Activated T-helper 2 cell treated with anti-CD3 and anti-CD28 coated beads, Interferon-gamma antibody, Interleukin-2, Interleukin-4, amounts not matched to agents 10 μg/mL and 5 μg/mL and 100 μg/mL, durations not matched to agents 14 hours and 24 hours and 36 hours (primary cell): ENCODE measurements around the gene ATN1. TPM values are rescaled to one million over a fixed set of nuclear protein-coding genes. Genes with fewer than 3 reads are reported as not detected.
"Not testable (repeated sequence)": the region's sequence is repeated elsewhere in the genome, so short reads cannot be mapped to it uniquely, and the experiment has no call there.

Source experiments
- DNase-seq: peaks from one replicate; pipeline ENCODE4 v3.0.0; 2021; ENCODE audit warnings: low spot score
- H3K27ac Mint-ChIP-seq: one replicate; pipeline ENCODE4 v1.8.0; 2021; ENCODE audit warnings: mixed read lengths
- H3K27me3 Mint-ChIP-seq: one replicate; pipeline ENCODE4 v1.8.0; 2021; ENCODE audit warnings: low read depth, mixed read lengths
- H3K36me3 Mint-ChIP-seq: one replicate; pipeline ENCODE4 v1.8.0; 2021; ENCODE audit warnings: low read depth, mixed read lengths
- H3K4me1 Mint-ChIP-seq: one replicate; pipeline ENCODE4 v1.8.0; 2021; ENCODE audit warnings: low read depth, mixed read lengths
- H3K4me3 Mint-ChIP-seq: one replicate; pipeline ENCODE4 v1.8.0; 2021; ENCODE audit warnings: low read depth, mild to moderate bottlenecking, moderate library complexity, mixed read lengths
- H3K9me3 Mint-ChIP-seq: one replicate; pipeline ENCODE4 v1.8.0; 2021; ENCODE audit warnings: mixed read lengths
- intact Hi-C: fragments of 100-400 bp; cut with micrococcal nuclease; formaldehyde crosslinking; loops from one replicate; pipeline ENCODE4 v1.15.1; 2023
- total RNA-seq: library from RNA; stranded (reverse); gene quantifications from 2 replicates; pipeline ENCODE4 v1.2.3, GENCODE V29; 2022

ATN1 gene
- total RNA-seq, 1 donor from 2014 or later = 70.5 TPM

DNA sequence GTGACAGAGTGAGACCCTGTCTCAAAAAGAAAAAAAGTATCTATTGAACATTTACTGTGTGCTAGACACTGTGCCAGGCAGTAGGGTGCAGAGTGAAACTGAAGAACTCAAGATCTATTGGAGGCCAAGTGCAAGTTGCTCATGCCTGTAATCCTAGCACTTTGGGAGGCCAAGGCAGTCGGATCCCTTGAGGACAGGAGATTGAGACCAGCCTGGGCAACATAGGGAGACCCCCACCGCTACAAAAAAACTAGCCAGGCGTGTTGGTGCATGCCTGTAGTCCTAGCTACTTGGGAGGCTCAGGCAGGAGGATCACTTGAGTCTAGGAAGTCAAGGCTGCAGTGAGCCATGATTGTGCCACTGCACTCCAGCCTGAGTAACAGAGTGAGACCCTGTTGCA, 35.1 kb upstream of the ATN1 start:
- not testable (repeated sequence) for DNase-seq, H3K4me3 Mint-ChIP-seq, H3K9me3 Mint-ChIP-seq, H3K27ac Mint-ChIP-seq, H3K27me3 Mint-ChIP-seq
- intact Hi-C loops = loop anchor here (5.0 kb wide), 1 partner anchor 105 kb away; the partner anchor contains the start of gene CD4
- Mint-ChIP-seq H3K36me3 (peaks cover 12% of the 10 kb centered on the region), H3K4me1 (peaks cover 13% of the 10 kb centered on the region)

DNA sequence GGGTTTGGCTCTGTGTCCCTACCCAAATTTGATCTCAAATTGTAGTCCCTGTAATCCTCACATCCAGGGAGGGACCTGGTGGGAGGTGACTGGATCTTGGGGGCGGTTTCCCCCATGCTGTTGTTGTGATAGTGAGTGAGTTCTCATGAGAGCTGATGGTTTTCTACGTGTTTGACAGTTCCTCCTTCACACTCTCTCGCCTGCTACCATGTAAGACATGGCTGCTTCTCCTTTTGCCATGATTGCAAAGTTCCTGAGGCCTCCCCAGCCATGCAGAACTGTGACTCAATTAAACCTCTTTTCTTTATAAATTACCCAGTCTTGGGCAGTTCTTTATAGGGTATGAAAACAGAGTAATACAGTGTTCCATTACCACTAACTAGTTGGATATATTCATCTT, 33.4 kb upstream of the ATN1 start:
- no peaks in the 10 kb centered on the region for H3K27me3 Mint-ChIP-seq
- intact Hi-C loops = loop anchor here (5.0 kb wide), 1 partner anchor 107 kb away; the partner anchor contains the start of gene CD4
- H3K27ac Mint-ChIP-seq = no peak overlapping the region

DNA sequence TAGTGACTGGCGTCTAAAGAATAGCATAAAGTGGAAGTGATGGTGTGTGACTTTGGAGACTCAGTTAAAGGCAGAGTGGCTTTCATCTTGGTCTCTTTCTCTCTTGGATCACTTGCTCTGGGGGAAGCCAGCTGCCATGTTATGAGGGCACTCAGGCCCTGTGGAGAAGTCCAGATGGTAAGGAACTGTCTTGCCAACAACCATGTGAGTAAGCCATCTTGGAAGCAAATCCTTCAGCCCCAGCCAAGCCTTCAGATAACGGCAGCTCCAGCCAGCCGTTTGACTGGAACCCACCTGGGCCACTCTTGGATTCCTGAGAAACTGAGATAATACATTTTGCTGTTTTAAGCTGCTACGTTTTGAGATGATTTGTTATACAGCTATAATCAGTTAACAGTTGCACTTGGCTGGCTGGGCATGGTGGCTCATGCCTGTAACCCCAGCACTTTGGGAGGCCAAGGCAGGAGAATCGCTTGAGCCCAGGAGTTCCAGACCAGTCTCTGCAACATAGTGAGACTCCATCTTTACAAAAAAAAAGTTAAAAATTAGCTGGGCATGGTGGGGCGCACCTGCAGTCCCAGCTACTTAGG, 30.8 kb upstream of the ATN1 start:
- no peaks in the 10 kb centered on the region for H3K9me3 Mint-ChIP-seq
- no peak for DNase-seq
- no peaks in the 10 kb centered on the region for H3K27me3 Mint-ChIP-seq
- H3K27ac Mint-ChIP-seq = no peak overlapping the region
- H3K4me3 Mint-ChIP-seq = no peak overlapping the region
- H3K36me3 Mint-ChIP-seq = no peaks in the 10 kb centered on the region
- peaks cover 8% of the 10 kb centered on the region for H3K4me1 Mint-ChIP-seq
- intact Hi-C loops = no loop called here

More for the DNA sequence above, 33.4 kb upstream of the ATN1 start:
- Mint-ChIP-seq H3K9me3 (no peaks in the 10 kb centered on the region), H3K4me3 (no peak overlapping the region), H3K4me1 (peaks cover 13% of the 10 kb centered on the region), H3K36me3 (peaks cover 5% of the 10 kb centered on the region)
- no peak for DNase-seq

DNA sequence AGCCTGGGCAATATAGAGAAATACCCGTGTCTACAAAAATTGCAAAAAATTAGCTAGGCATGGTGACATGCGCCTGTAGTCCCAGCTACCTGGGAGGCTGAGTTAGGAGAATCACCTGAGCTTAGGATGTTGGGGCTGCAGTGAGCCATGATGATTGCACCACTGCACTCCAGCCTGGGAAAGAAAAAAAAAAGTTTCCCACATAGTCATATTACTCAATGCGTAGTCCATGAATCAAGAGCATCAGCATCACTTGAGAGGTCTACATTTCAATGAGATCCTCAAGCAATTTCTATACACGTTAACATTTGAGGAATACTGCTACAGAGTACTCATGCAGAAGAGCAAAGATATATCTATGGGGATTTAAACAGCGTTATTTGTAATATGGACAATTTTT, 28.3 kb upstream of the ATN1 start:
- no peak overlapping the region for H3K27ac Mint-ChIP-seq
- H3K27me3 Mint-ChIP-seq = no peaks in the 10 kb centered on the region

DNA sequence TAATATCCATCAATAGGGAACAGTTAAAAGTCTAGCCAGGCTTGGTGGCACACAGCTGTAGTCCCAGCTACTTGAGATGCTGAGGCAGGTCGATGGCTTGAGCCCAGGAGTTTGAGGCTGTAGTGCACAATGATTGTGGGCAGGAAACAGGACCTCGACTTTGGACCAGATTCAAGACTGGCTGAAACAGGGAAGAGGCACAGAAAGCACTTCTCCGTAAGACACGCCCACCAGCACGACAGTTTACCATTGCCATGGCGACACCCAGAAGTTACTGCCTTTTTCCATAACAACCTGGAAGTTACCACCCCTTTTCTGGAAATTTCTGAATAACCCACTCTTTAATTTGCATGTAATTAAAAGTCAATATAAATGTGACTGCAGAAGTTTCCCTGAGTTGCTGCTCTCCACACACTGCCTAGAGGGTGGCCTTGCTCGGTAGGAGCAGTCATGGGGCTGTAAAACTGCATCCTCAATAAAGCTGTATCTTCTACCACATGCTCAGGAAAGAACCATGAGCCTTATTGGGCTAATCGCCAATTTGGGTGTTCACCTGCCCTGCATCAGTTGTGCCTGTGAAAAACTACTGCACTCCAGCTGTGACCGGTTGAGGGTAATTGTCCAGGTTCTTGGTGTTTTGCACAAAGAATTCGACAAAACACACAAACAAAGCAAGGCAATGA, 27.8 kb upstream of the ATN1 start:
- no peak overlapping the region for H3K4me3 Mint-ChIP-seq
- H3K27ac Mint-ChIP-seq = no peak overlapping the region
- H3K36me3 Mint-ChIP-seq = no peaks in the 10 kb centered on the region
- intact Hi-C loops = no loop called here
- DNase-seq = no peak
- H3K27me3 Mint-ChIP-seq = no peaks in the 10 kb centered on the region
- H3K9me3 Mint-ChIP-seq = no peaks in the 10 kb centered on the region
- H3K4me1 Mint-ChIP-seq = peaks cover 6% of the 10 kb centered on the region

More for the DNA sequence above, 28.3 kb upstream of the ATN1 start:
- Mint-ChIP-seq H3K9me3 (no peaks in the 10 kb centered on the region), H3K4me1 (peaks cover 6% of the 10 kb centered on the region), H3K4me3 (no peak overlapping the region), H3K36me3 (no peaks in the 10 kb centered on the region)
- DNase-seq = no peak
- intact Hi-C loops = no loop called here

DNA sequence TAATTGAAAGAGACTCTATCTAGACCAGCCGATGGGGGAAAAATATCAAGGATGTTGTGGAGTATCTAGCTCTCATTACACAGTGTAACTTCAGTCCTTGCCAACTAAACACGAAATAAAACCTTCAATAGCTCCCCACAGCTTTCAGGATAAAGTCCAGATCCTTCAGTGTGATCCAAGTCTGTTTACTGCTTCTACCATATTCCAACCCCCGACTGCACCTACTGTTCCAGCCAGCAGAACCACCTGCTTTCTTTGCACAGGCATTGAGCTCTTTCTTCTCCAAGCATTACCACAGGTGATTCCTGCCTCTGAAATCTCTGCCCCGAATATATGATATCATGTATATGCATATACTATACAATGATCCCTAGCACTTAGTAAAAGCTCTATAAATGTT, 25.3 kb upstream of the ATN1 start:
- no peak overlapping the region for H3K4me3 Mint-ChIP-seq
- H3K36me3 Mint-ChIP-seq = no peaks in the 10 kb centered on the region
- no peaks in the 10 kb centered on the region for H3K27me3 Mint-ChIP-seq
- intact Hi-C loops = no loop called here
- H3K4me1 Mint-ChIP-seq = peaks cover 6% of the 10 kb centered on the region
- H3K9me3 Mint-ChIP-seq = no peaks in the 10 kb centered on the region
- H3K27ac Mint-ChIP-seq = no peak overlapping the region
- no peak for DNase-seq

DNA sequence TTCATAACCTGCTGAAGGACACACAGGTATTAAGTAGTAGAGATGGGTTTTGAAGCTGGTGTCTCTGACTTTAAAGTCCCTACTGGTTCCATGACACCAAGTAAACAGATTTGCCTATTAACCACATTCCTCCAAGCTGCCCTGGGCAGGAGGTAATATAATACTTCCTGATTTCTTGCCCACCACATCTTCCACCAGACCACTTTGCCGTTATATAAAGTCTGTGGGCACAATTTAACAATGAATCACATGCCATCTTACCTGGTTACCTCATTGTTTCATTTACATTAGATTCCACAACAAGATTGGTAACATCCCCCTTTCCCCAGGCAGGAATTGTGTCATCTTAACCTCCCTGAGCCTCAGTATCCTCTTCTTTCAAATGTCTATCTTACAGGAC, 24.0 kb upstream of the ATN1 start:
- Mint-ChIP-seq H3K27ac (no peak overlapping the region), H3K4me3 (no peak overlapping the region), H3K36me3 (no peaks in the 10 kb centered on the region), H3K4me1 (peaks cover 6% of the 10 kb centered on the region), H3K27me3 (no peaks in the 10 kb centered on the region), H3K9me3 (no peaks in the 10 kb centered on the region)
- intact Hi-C loops = loop anchor here (1.0 kb wide), 3 partner anchors 11 to 30 kb away; partner anchors contain the start of genes ENO2 and SPSB2
- DNase-seq = no peak

DNA sequence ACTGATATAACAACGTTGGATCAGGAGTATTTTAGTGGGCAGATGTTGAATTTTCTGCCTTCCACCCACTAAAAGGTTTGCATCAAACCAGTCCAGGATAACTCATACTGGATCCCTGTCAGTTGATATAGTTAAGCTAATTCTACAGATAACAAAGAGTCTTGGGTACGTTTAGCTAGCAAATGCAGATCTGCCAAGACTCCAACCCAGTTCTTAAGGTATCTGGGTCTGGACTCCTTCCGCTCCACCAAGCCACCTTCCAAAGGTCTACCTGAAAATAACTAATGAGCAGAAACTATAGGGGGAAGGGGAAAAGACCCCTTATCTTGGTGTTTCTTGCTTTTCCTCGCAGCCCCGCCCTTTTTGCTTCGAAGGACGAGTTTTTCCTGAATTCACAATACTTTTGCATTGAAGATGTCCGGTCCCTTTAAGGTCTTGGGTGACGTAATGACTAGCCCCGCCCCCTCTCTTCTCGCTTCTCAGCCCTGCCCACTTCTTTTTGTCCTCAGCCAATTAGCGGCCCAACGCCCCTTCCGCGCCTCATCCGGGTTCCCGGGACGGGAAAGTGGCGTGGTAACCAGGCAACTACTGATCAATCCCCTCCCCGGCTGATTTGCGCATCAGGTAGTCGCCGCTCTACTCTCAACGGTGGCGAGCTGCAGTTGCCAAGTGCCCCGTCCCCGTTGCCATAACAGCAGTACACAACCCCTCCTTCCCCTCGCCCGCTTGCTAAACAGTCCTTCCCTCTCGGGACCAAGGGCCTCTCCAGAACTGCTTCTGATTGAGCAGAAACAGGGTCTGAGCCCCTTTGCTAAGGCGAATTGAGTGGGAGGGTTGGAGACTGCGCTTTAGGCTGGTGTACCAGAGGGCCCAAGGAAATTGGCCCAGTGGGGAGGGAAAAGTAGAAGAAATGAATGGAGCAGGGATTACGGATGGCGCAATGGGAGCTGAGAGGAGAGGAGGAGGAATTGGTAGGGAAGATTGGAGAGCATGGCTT, 23.2 kb upstream of the ATN1 start, which contains the start of gene LRRC23:
LRRC23 (plus strand) TSS at position 543 of the 997 bp plus-strand sequence. CDS start 812 bp downstream, outside the sequence.
- peak; percentile 97 for DNase-seq
- intact Hi-C loops = loop anchor here (1.0 kb wide), 3 partner anchors 10 to 31 kb away; partner anchors contain the start of genes ENO2 and SPSB2
- no peaks in the 10 kb centered on the region for H3K36me3 Mint-ChIP-seq
- H3K9me3 Mint-ChIP-seq = no peaks in the 10 kb centered on the region
- H3K27me3 Mint-ChIP-seq = no peaks in the 10 kb centered on the region
- no peak within 1 kb of the TSS for H3K4me3 Mint-ChIP-seq
- peaks cover 6% of the 10 kb centered on the region for H3K4me1 Mint-ChIP-seq
- H3K27ac Mint-ChIP-seq = no peak within 1 kb of the TSS

DNA sequence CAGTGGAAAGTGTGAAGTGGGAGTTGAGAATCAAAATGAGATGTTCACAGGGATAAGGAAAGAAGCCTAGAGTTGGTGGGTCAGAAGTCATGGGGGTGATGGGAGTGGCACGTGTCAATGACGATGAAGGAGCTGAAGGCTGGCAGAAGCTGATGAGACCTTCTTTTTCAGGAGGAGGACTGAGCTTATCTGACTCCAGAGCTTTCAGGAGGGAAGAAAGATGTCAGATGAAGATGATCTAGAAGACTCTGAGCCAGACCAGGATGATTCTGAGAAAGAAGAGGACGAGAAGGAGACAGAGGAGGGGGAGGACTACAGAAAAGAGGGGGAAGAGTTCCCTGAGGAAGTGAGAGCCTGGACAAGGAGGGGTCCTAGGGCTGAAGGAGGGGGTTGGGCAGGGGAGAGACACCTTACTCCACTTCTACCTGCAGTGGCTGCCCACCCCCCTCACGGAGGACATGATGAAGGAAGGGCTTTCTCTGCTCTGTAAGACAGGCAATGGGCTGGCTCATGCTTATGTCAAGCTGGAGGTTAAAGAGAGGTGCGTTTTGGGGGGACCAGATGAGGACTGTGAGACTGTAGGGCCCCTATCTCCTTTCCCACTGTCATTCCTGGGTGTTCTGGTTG, 22.2 kb upstream of the ATN1 start:
- intact Hi-C loops = no loop called here
- Mint-ChIP-seq H3K27me3 (no peaks in the 10 kb centered on the region), H3K4me3 (no peak overlapping the region), H3K27ac (no peak overlapping the region), H3K9me3 (no peaks in the 10 kb centered on the region), H3K36me3 (no peaks in the 10 kb centered on the region), H3K4me1 (peaks cover 2% of the 10 kb centered on the region)
- DNase-seq = no peak

DNA sequence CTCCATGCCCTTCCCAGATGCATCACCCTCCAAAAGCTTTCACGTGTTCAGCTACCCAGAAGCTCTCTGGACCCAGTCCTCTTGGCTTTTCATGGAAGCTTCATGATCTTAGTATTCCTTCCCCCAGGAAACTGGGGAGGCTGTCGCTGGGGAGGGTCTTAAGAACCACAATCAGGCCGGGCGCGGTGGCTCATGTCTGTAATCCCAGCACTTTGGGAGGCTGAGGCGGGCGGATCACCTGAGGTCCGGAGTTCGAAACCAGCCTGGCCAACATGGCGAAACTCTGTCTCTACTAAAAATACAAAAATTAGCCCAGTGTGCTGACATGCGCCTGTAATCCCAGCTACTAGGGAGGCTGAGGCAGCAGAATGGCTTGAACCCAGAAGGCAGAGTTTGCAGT, 19.6 kb upstream of the ATN1 start:
- H3K4me1 Mint-ChIP-seq, intact Hi-C loops, H3K27me3 Mint-ChIP-seq, H3K9me3 Mint-ChIP-seq, H3K36me3 Mint-ChIP-seq, DNase-seq, H3K27ac Mint-ChIP-seq, H3K4me3 Mint-ChIP-seq: not testable (repeated sequence)

DNA sequence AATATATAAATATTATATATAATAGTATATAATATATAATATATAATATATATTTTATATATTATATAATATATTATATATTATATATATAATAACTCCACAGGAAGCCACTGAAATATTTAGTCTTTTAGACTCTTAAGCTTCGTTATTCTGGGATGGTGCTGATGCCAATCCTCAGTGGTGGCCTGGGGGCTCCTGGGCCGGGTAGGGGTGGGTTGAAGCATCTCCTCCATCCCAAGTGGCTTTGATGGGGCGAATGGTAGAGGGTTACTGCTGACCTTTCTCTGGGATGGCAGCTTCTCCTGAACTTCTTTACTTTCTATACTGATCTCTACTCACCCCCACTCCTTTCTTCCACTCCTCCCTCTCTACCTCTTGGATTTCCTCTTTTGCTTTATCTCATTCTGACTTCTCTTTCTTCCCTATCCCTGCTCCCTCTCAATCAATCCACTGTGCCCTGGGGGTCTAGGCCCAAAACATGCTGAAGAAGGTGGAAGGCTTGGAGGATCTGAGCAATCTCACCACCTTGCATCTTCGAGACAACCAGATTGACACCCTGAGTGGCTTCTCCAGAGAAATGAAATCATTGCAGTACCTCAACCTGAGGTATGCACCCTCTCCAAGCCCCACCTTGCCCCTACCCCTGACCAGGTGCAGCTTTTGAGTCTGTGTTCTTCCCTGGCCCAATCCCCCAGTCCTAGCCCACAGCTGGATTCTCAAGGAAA, 18.2 kb upstream of the ATN1 start:
- intact Hi-C loops = no loop called here
- Mint-ChIP-seq H3K27ac (no peak overlapping the region), H3K27me3 (no peaks in the 10 kb centered on the region), H3K4me1 (peaks cover 9% of the 10 kb centered on the region), H3K9me3 (no peaks in the 10 kb centered on the region), H3K36me3 (no peaks in the 10 kb centered on the region), H3K4me3 (no peak overlapping the region)
- no peak for DNase-seq
